ENCODE data around the gene SLC25A1.

DNA sequence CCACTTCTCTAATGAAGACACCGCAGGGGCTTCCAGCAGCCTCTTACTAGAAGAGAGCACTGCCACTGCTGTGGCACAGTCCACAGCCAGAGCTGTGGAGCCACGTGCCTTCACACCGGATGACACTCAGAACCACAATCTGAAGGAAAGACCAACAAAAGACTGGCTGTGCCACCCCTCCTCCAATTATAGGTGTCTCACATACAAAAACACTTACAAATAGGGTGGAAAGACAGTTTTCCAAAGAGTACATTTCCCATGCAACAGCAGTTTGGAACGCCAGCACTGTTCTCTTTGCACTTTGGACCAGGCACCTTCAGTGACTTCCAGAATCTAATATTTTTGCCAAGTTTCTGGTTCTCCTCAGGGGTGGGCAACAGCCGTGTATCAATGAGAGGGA is 38.0 kb upstream of the SLC25A1 start:
- no peak for TF ChIP-seq SIN3A (IDR thresholded peaks at IDR 0.05; ENCODE audit: borderline replicate concordance, insufficient read depth, low read depth, low read length)
- no peak for TF ChIP-seq REST (IDR thresholded peaks at IDR 0.05; ENCODE audit: insufficient read depth in 1 of 2, low read depth in 2 of 2, low read length in 1 of 2)

Measured in Panc1 (cell line).